GM19324 (cell line): Measurements from ENCODE around the gene ARRDC2.
A peak's percentile ranks its signal among the peaks of the same experiment; 100 is the strongest.
"Not testable (repeated sequence)": the region's sequence is repeated elsewhere in the genome, so short reads cannot be mapped to it uniquely, and the experiment has no call there.

Experiments used
- ATAC-seq: cut with Tn5 transposase; IDR thresholded peaks from one replicate; pipeline ENCODE4 v1.9.1; 2021; ENCODE audit warnings: mild to moderate bottlenecking, moderate library complexity; ENCODE audit not compliant: unreplicated experiment, low FRiP score

ARRDC2 gene

GRCh38 chr19:17988161-17988560 is 19.8 kb upstream of the ARRDC2 start:
- no peak for ATAC-seq

- no peak for ATAC-seq
These were observed 18.4 kb upstream of the ARRDC2 start for GRCh38 chr19:17989425-17990094.

- ATAC-seq: no peak
These were observed 14.7 kb upstream of the ARRDC2 start for GRCh38 chr19:17993076-17993813.

GRCh38 chr19:17996826-17997316 is 11.1 kb upstream of the ARRDC2 start:
- no peak for ATAC-seq

- ATAC-seq: no peak
These were observed 9.8 kb upstream of the ARRDC2 start for GRCh38 chr19:17997969-17998826.

- ATAC-seq: no peak
These were observed 9.2 kb upstream of the ARRDC2 start for GRCh38 chr19:17998827-17999150.

- ATAC-seq: no peak
These were observed 8.1 kb upstream of the ARRDC2 start for GRCh38 chr19:17999684-18000479.

- no peak for ATAC-seq
These were observed 7.5 kb upstream of the ARRDC2 start for GRCh38 chr19:18000480-18000914.

- peak; percentile 75 for ATAC-seq
These were observed 6.8 kb upstream of the ARRDC2 start for GRCh38 chr19:18000915-18001776.

- no peak for ATAC-seq
These were observed 6.1 kb upstream of the ARRDC2 start for GRCh38 chr19:18001777-18002345.

- no peak for ATAC-seq
These were observed 5.6 kb upstream of the ARRDC2 start for GRCh38 chr19:18002347-18002850.

- ATAC-seq: not testable (repeated sequence)
These were observed 2.2 kb upstream of the ARRDC2 start for GRCh38 chr19:18005750-18006149.

GRCh38 chr19:18007044-18007916 is 690 bp upstream of the ARRDC2 start:
- no peak for ATAC-seq

- no peak for ATAC-seq
These were observed 844 bp downstream of the ARRDC2 start for GRCh38 chr19:18008814-18009213.

GRCh38 chr19:18009412-18010066 is 1.6 kb downstream of the ARRDC2 start:
- no peak for ATAC-seq

GRCh38 chr19:18010149-18010548 is 2.2 kb downstream of the ARRDC2 start:
- ATAC-seq: no peak
